H9 (cell line): ENCODE data around the gene NDUFB10. TPM values are rescaled to one million over a fixed set of nuclear protein-coding genes. Genes with fewer than 3 reads are reported as not detected.
A peak's percentile ranks its signal among the peaks of the same experiment; 100 is the strongest.

ENCODE experiments used
- DNase-seq: peaks from one replicate; pipeline ENCODE4 v3.0.0-alpha.2; 2017
- H2AFZ ChIP-seq: one replicate; pipeline ENCODE4 v1.6.1; 2013; ENCODE audit warnings: mild to moderate bottlenecking, low read length, control low read depth, moderate library complexity
- H2AK5ac ChIP-seq: 2 replicates; pipeline ENCODE4 v1.6.1; 2013; ENCODE audit warnings: low read length, control low read depth, mixed read lengths; ENCODE audit not compliant: insufficient read length
- H2BK120ac ChIP-seq: one replicate; pipeline ENCODE4 v1.6.1; 2013; ENCODE audit warnings: low read depth, mild to moderate bottlenecking, low read length, control low read depth, inconsistent platforms; ENCODE audit not compliant: poor library complexity, severe bottlenecking
- H2BK12ac ChIP-seq: 2 replicates; pipeline ENCODE4 v1.6.1; 2013; ENCODE audit warnings: low read length, control low read depth, mixed read lengths, low read depth; ENCODE audit not compliant: insufficient read length
- H2BK15ac ChIP-seq: 2 replicates; pipeline ENCODE4 v1.6.1; 2013; ENCODE audit warnings: low read depth, low read length, control low read depth
- H2BK20ac ChIP-seq: one replicate; pipeline ENCODE4 v1.6.1; 2013; ENCODE audit warnings: low read depth, mild to moderate bottlenecking, low read length, control low read depth, inconsistent platforms; ENCODE audit not compliant: poor library complexity, severe bottlenecking
- H2BK5ac ChIP-seq: 2 replicates; pipeline ENCODE4 v1.6.1; 2013; ENCODE audit warnings: low read length, control low read depth, mixed read lengths; ENCODE audit not compliant: insufficient read length
- H3K14ac ChIP-seq: 2 replicates; pipeline ENCODE4 v1.6.1; 2013; ENCODE audit warnings: low read length, control low read depth; ENCODE audit not compliant: insufficient read depth
- H3K18ac ChIP-seq: 2 replicates; pipeline ENCODE4 v1.6.1; 2013; ENCODE audit warnings: low read depth, mild to moderate bottlenecking, mixed read lengths, low read length, control low read depth; ENCODE audit not compliant: insufficient read length
- H3K23ac ChIP-seq: 2 replicates; pipeline ENCODE4 v1.6.1; 2013; ENCODE audit warnings: low read length, control low read depth, mixed read lengths, low read depth; ENCODE audit not compliant: insufficient read length
- H3K23me2 ChIP-seq: 2 replicates; pipeline ENCODE4 v1.6.1; 2013; ENCODE audit warnings: low read depth, mild to moderate bottlenecking, mixed read lengths, low read length, control low read depth; ENCODE audit not compliant: insufficient read length, poor library complexity, severe bottlenecking
- H3K27ac ChIP-seq: 2 replicates; pipeline ENCODE4 v1.5.1; 2013; ENCODE audit warnings: low read length, control low read depth, mixed read lengths, low read depth; ENCODE audit not compliant: insufficient read length
- H3K27me3 ChIP-seq: 2 replicates; pipeline ENCODE4 v1.6.1; 2013; ENCODE audit warnings: low read length, control low read depth, inconsistent platforms; ENCODE audit not compliant: insufficient read depth
- H3K4ac ChIP-seq: 2 replicates; pipeline ENCODE4 v1.6.1; 2013; ENCODE audit warnings: low read depth, mild to moderate bottlenecking, control low read depth, inconsistent platforms, low read length, moderate library complexity
- H3K4me1 ChIP-seq: 2 replicates; pipeline ENCODE4 v1.6.1; 2013; ENCODE audit warnings: low read length, control low read depth, inconsistent platforms; ENCODE audit not compliant: insufficient read depth
- H3K4me2 ChIP-seq: 2 replicates; pipeline ENCODE4 v1.6.1; 2013; ENCODE audit warnings: low read length, control low read depth, mixed read lengths; ENCODE audit not compliant: insufficient read length, insufficient read depth
- H3K56ac ChIP-seq: 2 replicates; pipeline ENCODE4 v1.6.1; 2013; ENCODE audit warnings: low read depth, mild to moderate bottlenecking, mixed read lengths, low read length, control low read depth; ENCODE audit not compliant: insufficient read length
- H3K79me1 ChIP-seq: 2 replicates; pipeline ENCODE4 v1.6.1; 2013; ENCODE audit warnings: low read depth, mild to moderate bottlenecking, moderate library complexity, low read length, control low read depth, inconsistent platforms; ENCODE audit not compliant: insufficient read depth, poor library complexity, severe bottlenecking
- H3K79me2 ChIP-seq: 2 replicates; pipeline ENCODE4 v1.6.1; 2013; ENCODE audit warnings: low read length, control low read depth, inconsistent platforms; ENCODE audit not compliant: insufficient read depth
- H3K9ac ChIP-seq: 2 replicates; pipeline ENCODE4 v1.6.1; 2013; ENCODE audit warnings: low read length, control low read depth, mixed read lengths; ENCODE audit not compliant: insufficient read length; ENCODE audit errors: extremely low read depth
- H3K9me3 ChIP-seq: one replicate; pipeline ENCODE4 v1.6.1; 2013; ENCODE audit warnings: low read depth, low read length, inconsistent platforms; ENCODE audit not compliant: control insufficient read depth
- H3T11ph ChIP-seq: one replicate; pipeline ENCODE4 v1.6.1; 2013; ENCODE audit warnings: mild to moderate bottlenecking, low read length, control low read depth, inconsistent platforms
- H4K20me1 ChIP-seq: one replicate; pipeline ENCODE4 v1.6.1; 2013; ENCODE audit not compliant: control insufficient read depth, insufficient read length, insufficient read depth
- H4K5ac ChIP-seq: 2 replicates; pipeline ENCODE4 v1.6.1; 2013; ENCODE audit warnings: low read depth, mild to moderate bottlenecking, mixed read lengths, low read length, control low read depth; ENCODE audit not compliant: insufficient read length
- H4K8ac ChIP-seq: replicated peaks from 2 replicates; pipeline ENCODE4 v1.6.1; 2013; ENCODE audit warnings: low read length, control low read depth, mixed read lengths, low read depth; ENCODE audit not compliant: insufficient read length
- H4K91ac ChIP-seq: 2 replicates; pipeline ENCODE4 v1.6.1; 2013; ENCODE audit warnings: low read depth, mild to moderate bottlenecking, moderate library complexity, mixed read lengths, low read length, control low read depth; ENCODE audit not compliant: insufficient read length
- H3K27ac Mint-ChIP-seq, 3 experiments: 2 replicates in 2 of 3; 3 replicates in 1 of 3; pipeline ENCODE4 v1.8.0; 2020 to 2021; ENCODE audit warnings: mixed read lengths in 3 of 3, mild to moderate bottlenecking in 1 of 3, moderate library complexity in 1 of 3
- H3K27me3 Mint-ChIP-seq: 2 replicates; pipeline ENCODE4 v1.8.0; 2021; ENCODE audit warnings: low read depth, mild to moderate bottlenecking, moderate library complexity, mixed read lengths
- H3K36me3 Mint-ChIP-seq, 3 experiments: 2 replicates in 2 of 3; 3 replicates in 1 of 3; pipeline ENCODE4 v1.8.0; 2020 to 2021; ENCODE audit warnings: low read depth in 3 of 3, mixed read lengths in 3 of 3; ENCODE audit not compliant: insufficient read depth in 1 of 3
- H3K4me1 Mint-ChIP-seq, 2 experiments: 2 replicates each; pipeline ENCODE4 v1.8.0; 2020; ENCODE audit warnings: mixed read lengths in 2 of 2
- H3K4me3 Mint-ChIP-seq, 2 experiments: 2 replicates in 1 of 2; 3 replicates in 1 of 2; pipeline ENCODE4 v1.8.0; 2020 to 2021; ENCODE audit warnings: mild to moderate bottlenecking in 2 of 2, mixed read lengths in 2 of 2, moderate library complexity in 1 of 2
- H3K9me3 Mint-ChIP-seq, 2 experiments: 2 replicates in 1 of 2; 3 replicates in 1 of 2; pipeline ENCODE4 v1.8.0; 2020; ENCODE audit warnings: mild to moderate bottlenecking in 2 of 2, mixed read lengths in 2 of 2, moderate library complexity in 1 of 2
- WGBS: extraction: QIAGEN DNeasy Blood & Tissue Kit; methylation state at CpG from one replicate; pipeline ENCODE4 v1.1.7; 2013; ENCODE audit warnings: missing lambda C conversion rate, low lambda C conversion rate, mixed read lengths; ENCODE audit not compliant: insufficient read length; ENCODE audit errors: extremely low coverage; 5-methylcytosine and 5-hydroxymethylcytosine counted together
- total RNA-seq: library from RNA; stranded (reverse); gene quantifications from 2 replicates; pipeline ENCODE4 v1.2.1, GENCODE V29; 2021
- TF ChIP-seq, protein P1 (sequence below): fragments of 200-600 bp; sonication (generic); conservative IDR thresholded peaks from 3 replicates; pipeline ENCODE4 v1.8.0; 2021; ENCODE audit warnings: antibody characterized with exemption, mild to moderate bottlenecking

The NDUFB10 gene
- total RNA-seq, 1 experiment from 2014 or later, result 191 TPM

DNA sequence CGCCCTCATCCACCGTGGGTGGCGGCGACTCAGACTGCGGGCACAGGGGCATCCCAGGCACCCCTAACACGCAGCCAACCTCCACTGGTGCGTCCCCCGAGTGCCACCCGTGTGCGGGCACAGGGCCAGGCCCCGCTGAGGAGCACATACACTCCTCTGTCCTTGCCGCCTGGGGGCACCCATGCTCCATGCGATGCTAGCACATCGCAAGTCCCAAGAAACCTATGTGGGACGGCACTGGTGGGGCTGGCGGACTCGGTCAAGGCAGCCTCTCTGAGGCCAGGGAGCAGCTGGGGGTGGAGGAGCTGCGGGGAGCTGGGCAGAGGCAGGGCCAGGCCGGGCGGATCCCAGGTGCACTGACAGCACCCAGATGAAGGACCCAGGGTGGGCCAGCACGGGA is 46.3 kb downstream of the NDUFB10 start:
- Histone ChIP-seq H3K79me1 (peaks cover 24% of the 10 kb centered on the region), H3K4ac (no peak overlapping the region), H3K4me1 (peaks cover 6% of the 10 kb centered on the region; the same call in 1 of the 2 replicates), H3K23ac (no peak overlapping the region), H4K5ac (no peak overlapping the region), H2BK120ac (no peak overlapping the region), H4K20me1 (no peaks in the 10 kb centered on the region), H4K91ac (no peak overlapping the region), H3K79me2 (peaks cover 26% of the 10 kb centered on the region; the same call in 1 of the 2 replicates), H3T11ph (no peak overlapping the region), H3K56ac (no peak overlapping the region), H2BK15ac (no peak overlapping the region), H3K18ac (no peak overlapping the region), H3K27ac (no peak overlapping the region), H3K23me2 (peaks cover 11% of the 10 kb centered on the region), H3K4me2 (no peak overlapping the region), H3K9ac (no peak overlapping the region), H2BK5ac (no peak overlapping the region), H2BK20ac (no peak overlapping the region), H2AFZ (no peak overlapping the region), H2BK12ac (no peak overlapping the region), H3K27me3 (no peaks in the 10 kb centered on the region), H3K9me3 (no peaks in the 10 kb centered on the region), H4K8ac (no peak overlapping the region), H3K14ac (no peak overlapping the region), H2AK5ac (no peak overlapping the region)
- no peak overlapping the region; a peak in 1 of 7 replicates for H3K27ac Mint-ChIP-seq
- peaks cover 18 to 33% (median 31%) of the 10 kb centered on the region in 3 experiments for H3K36me3 Mint-ChIP-seq
- peaks cover 22 to 36% of the 10 kb centered on the region in 2 experiments for H3K4me1 Mint-ChIP-seq
- peak overlapping the region in 1 of 2 experiments; percentile 48; a peak in 1 of 5 replicates for H3K4me3 Mint-ChIP-seq
- peak; percentile 70 for DNase-seq
- no CpG with 5 or more reads among the region's 21 CpGs for WGBS
- H3K9me3 Mint-ChIP-seq, result no peaks in the 10 kb centered on the region; a peak in 1 of 5 replicates
- H3K27me3 Mint-ChIP-seq, result no peaks in the 10 kb centered on the region; the same call in 1 of the 2 replicates
- TF ChIP-seq, protein P1, sequence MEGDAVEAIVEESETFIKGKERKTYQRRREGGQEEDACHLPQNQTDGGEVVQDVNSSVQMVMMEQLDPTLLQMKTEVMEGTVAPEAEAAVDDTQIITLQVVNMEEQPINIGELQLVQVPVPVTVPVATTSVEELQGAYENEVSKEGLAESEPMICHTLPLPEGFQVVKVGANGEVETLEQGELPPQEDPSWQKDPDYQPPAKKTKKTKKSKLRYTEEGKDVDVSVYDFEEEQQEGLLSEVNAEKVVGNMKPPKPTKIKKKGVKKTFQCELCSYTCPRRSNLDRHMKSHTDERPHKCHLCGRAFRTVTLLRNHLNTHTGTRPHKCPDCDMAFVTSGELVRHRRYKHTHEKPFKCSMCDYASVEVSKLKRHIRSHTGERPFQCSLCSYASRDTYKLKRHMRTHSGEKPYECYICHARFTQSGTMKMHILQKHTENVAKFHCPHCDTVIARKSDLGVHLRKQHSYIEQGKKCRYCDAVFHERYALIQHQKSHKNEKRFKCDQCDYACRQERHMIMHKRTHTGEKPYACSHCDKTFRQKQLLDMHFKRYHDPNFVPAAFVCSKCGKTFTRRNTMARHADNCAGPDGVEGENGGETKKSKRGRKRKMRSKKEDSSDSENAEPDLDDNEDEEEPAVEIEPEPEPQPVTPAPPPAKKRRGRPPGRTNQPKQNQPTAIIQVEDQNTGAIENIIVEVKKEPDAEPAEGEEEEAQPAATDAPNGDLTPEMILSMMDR, result peak; percentile 44
